Measurements from ENCODE around the gene APBB1IP.
"Not testable (repeated sequence)": the region's sequence is repeated elsewhere in the genome, so short reads cannot be mapped to it uniquely, and the experiment has no call there.

Gene APBB1IP

DNA sequence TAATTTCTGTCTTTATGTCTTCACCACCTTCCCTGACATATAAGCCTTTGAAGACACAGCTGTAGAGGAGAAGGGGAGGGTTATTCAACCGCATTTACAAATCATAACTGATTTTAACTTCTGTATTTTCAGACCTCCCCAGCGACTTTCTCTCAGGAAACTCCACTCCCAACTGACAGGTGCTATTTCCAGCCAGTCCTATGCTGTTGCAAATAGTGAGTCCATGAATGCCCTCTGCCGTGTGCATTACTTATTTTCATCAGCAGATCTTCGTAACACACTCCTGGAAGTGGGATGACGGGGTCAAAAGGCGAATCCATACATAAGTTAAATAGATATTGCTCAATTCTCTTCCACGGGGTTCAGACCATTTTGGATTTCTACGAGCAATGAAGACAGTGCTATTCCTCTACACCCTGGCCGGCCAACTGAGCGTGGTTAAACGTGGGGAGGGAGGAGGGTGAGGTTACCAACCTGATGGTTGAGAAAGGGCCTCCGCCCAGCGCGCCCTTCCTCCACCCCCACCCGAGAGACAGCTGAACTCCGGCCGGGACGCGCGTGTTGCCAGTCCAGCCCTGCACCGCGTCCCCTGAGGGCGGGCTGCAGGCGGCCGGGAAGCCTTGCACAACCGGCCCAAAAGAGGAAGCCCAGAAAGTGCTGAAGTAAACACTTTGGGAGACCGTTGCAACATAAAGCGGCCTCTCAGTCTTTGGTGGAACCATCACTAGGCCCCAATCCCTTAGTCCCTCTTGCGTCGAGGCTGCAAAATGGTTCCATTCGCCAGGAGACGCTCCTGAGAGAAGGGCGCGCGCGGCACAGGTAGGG lies at the start of gene APBB1IP:
Gene APBB1IP (plus strand): TSS at position 705 of the 825 bp plus-strand sequence. CDS start 53,986 bp downstream, outside the sequence.
- DNase-seq: no peak

- DNase-seq: no peak
These were observed 48.6 kb upstream of the APBB1IP start for GRCh38 chr10:26389533-26389932.

GRCh38 chr10:26391701-26392695 lies 46.1 kb upstream of the APBB1IP start:
- DNase-seq: no peak

- not testable (repeated sequence) for DNase-seq
These were observed 39.8 kb upstream of the APBB1IP start for GRCh38 chr10:26398353-26398752.

- no peak for DNase-seq
These were observed 30.7 kb upstream of the APBB1IP start for GRCh38 chr10:26407406-26407969.

DNA sequence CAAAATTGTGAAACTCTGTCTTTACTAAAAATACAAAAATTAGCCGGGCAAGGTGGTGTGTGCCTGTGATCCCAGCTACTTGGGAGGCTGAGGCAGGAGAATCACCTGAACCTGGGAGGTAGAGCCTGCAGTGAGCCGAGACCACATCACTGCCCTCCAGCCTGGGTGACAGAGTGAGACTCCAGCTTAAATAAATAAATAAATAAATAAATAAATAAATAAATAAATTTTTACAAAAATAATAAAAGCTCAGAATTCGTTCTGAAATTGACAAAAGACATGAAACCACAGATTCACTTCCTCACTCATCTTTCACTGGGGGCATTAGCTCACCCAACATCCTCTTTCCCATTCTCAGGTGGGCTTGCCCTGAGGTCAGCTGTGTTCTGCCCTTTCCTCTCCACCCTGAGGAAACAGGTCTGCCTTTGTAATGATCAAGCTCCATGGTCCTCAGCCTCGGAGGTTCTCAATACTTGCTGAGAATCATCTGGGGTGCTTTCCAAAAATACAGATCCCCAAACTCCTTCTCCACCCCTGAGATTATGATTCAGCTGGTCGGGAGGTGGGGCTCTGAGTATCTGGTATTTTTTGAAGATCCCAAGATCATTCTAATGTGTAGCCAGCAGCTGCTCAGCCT lies 29.2 kb upstream of the APBB1IP start:
- no peak for DNase-seq

DNA sequence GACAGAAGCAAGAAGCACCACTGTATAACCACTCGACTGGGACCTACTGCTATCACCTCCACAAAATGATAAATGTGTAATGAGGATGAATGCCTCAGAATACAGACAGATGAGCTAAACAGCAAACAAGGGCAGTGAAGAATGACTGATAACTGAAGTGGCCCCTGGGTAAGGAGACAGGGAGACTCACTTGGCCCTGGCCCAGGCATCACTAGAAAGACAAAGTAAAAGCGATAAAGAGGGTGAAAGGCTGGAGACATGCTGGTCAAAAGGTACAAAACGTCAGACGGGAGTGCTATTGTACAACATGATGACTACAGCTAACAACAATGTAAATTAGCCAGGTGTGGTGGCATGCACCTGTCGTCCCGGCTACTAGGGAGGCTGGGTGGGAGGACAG lies 27.8 kb upstream of the APBB1IP start:
- DNase-seq: no peak

DNA sequence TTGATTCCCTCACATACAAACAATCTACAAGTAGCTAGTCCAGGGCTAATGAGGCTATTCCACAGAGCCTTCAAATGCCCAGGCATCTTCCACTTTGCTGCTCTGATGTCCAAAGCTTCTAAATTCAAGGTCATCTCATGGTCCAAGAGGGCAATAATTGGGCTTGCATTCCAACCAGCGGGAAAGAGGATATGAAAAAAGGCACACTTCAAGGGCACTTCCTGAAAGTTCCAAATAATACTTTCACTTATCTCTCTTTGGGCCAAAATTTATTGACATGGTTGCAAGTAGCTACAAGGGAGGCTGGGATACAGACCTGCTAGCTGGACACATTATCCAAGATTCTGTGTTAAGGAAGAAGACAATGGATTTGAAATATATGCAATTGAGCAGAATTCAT lies 25.2 kb upstream of the APBB1IP start:
- DNase-seq: no peak

- no peak for DNase-seq
These were observed 24.8 kb upstream of the APBB1IP start for GRCh38 chr10:26413375-26413774.

DNA sequence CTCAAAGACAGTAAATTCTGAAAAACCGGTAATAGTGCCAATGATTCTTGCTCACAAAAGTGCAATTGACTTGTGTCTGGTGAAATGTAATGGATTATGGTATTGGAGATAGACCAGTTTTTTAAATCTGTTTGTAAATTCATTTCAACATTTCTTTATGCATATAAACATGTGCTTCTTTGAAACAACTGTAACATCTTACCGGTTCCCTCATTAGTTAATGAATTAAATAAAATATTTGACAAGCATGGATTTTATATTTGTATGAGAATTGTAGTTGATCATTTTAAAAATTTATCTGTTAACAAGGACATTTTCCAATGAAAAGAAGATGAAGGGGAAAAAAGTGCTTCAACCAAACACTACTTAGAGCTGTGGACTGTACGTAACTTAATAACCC lies 21.0 kb upstream of the APBB1IP start:
- no peak for DNase-seq

DNA sequence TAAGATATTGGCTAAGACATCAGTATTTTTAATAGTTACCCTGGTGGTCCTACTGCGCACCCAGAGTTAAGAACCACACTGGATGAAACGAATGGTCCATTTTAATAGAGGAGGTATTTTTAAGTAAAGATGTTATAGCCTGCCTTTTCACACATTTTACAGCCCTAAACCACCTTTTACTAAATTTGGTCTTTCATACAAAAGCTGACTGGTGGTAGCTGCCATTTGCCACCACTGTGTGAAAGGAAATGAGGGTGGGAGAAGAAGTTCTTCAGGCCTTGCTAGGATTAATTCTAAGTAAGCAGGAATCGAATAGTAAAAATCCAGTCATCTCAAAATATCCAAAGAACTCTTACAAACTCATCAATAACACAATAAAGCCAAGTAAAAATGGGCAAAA lies 15.2 kb upstream of the APBB1IP start:
- DNase-seq: no peak

GRCh38 chr10:26423722-26424121 lies 14.4 kb upstream of the APBB1IP start:
- no peak for DNase-seq

DNA sequence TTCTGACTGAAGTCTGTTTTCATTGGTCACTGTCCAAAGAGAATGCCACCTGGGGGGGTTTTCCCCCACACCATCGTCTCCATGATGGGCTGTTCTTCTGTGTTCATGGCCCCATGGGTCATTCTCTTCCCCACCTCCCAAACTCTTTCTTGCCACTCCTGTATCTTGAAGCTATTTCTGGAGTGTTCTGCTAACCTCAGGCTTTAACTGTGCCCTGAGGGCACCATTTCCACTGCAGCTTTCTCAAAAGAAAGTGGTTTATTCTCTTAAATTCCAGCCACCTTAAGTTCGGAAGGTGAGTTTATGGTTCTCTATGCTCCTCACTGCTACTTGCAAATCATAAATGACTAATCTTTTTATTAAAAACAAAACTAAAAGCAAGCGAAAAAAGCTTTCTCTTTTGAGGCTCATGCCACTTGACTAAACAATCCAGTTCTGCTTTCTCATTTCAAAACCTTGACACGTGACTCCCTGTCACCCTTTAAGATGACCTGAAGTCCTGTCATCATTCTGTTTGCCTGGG lies 7.4 kb upstream of the APBB1IP start:
- DNase-seq: no peak

DNA sequence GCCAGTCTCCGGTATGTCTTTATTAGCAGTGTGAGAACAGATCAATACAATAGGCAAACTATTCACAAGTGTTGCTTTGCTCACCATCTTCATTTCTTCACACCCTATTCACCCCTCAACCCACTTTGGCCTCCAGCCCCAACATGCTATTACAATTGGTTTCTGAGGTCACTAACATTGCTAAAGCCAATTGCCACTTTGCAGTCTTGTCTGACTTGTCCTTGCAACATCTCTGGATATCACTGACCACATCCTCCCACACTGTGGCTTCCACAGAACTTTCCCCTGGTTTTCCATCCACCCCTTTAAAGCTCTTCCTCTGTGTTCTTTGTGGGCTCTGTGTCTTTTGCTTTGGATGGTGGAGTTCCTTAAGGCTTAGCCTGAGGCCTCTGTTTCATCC lies 5.2 kb upstream of the APBB1IP start:
- DNase-seq: no peak

DNA sequence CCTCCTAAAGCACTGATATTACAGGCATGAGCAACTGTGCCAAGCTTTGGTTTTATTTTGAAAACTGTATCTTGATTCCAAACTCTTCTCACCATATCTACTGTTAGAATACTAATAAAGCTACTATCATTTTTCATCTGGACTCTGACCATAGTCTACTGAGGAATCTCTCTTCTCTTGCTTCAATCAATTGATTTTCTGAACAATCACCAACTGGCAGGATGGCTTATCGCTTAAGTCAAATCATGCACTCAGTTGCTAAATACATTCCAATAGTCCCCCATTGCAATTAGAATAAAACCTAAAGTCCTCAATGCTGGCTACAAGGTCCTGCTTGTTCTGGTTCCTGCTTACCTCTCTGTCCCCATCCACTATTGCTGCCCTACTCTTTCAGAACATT lies 2.3 kb upstream of the APBB1IP start:
- no peak for DNase-seq

GRCh38 chr10:26436848-26437247 lies 1.3 kb upstream of the APBB1IP start:
- no peak for DNase-seq

- no peak for DNase-seq
These were observed 597 bp downstream of the APBB1IP start for GRCh38 chr10:26438534-26439341.

- no peak for DNase-seq
These were observed 1.4 kb downstream of the APBB1IP start for GRCh38 chr10:26439406-26440087.

- no peak for DNase-seq
These were observed 1.9 kb downstream of the APBB1IP start for GRCh38 chr10:26440088-26440470.

- no peak for DNase-seq
These were observed 3.5 kb downstream of the APBB1IP start for GRCh38 chr10:26441491-26442214.

Data from DMS153 (cell line).